Nephron (organoid): Measurements from ENCODE around the gene SNORC.
A peak's percentile ranks its signal among the peaks of the same experiment; 100 is the strongest.

Experiments used
- H3K27ac Mint-ChIP-seq, 3 experiments: 2 replicates each; pipeline ENCODE4 v1.8.0; 2020; ENCODE audit warnings: mixed read lengths in 3 of 3, mild to moderate bottlenecking in 2 of 3, moderate library complexity in 1 of 3
- H3K27me3 Mint-ChIP-seq: 2 replicates; pipeline ENCODE4 v1.8.0; 2021; ENCODE audit warnings: low read depth, mild to moderate bottlenecking, moderate library complexity, mixed read lengths
- H3K36me3 Mint-ChIP-seq: 2 replicates; pipeline ENCODE4 v1.8.0; 2020; ENCODE audit warnings: low read depth, mixed read lengths
- H3K4me1 Mint-ChIP-seq: 2 replicates; pipeline ENCODE4 v1.8.0; 2020; ENCODE audit warnings: mixed read lengths
- H3K4me3 Mint-ChIP-seq, 3 experiments: 2 replicates each; pipeline ENCODE4 v1.8.0; 2020; ENCODE audit warnings: mild to moderate bottlenecking in 3 of 3, mixed read lengths in 3 of 3, moderate library complexity in 2 of 3
- H3K9me3 Mint-ChIP-seq: 2 replicates; pipeline ENCODE4 v1.8.0; 2020; ENCODE audit warnings: mixed read lengths
- CTCF ChIP-seq, 3 experiments: fragments of 200-600 bp; sonication (generic); IDR thresholded peaks; one replicate each; pipeline ENCODE4 v1.5.0; 2021; ENCODE audit warnings: antibody characterized with exemption in 3 of 3; ENCODE audit not compliant: unreplicated experiment in 3 of 3

SNORC gene

GRCh38 chr2:232876978-232877441, 6.9 kb downstream of the SNORC start:
- TF ChIP-seq CTCF (IDR thresholded peaks at IDR 0.05; ENCODE audit: unreplicated experiment in 3 of 3): no peak
- H3K36me3 Mint-ChIP-seq: no peaks in the 10 kb centered on the region
- H3K4me1 Mint-ChIP-seq: no peaks in the 10 kb centered on the region
- H3K27me3 Mint-ChIP-seq: peaks cover 31% of the 10 kb centered on the region
- no peaks in the 10 kb centered on the region for H3K9me3 Mint-ChIP-seq
- no peak overlapping the region for H3K27ac Mint-ChIP-seq
- H3K4me3 Mint-ChIP-seq: peak overlapping the region; percentile 63 to 81 (median 72)

GRCh38 chr2:232877940-232878511, 8.0 kb downstream of the SNORC start:
- Mint-ChIP-seq H3K27ac (no peak overlapping the region), H3K9me3 (no peaks in the 10 kb centered on the region), H3K27me3 (peaks cover 31% of the 10 kb centered on the region), H3K36me3 (no peaks in the 10 kb centered on the region), H3K4me3 (peak overlapping the region; percentile 72 to 81 (median 74)), H3K4me1 (no peaks in the 10 kb centered on the region)
- TF ChIP-seq CTCF (IDR thresholded peaks at IDR 0.05; ENCODE audit: unreplicated experiment in 3 of 3): no peak

- H3K9me3 Mint-ChIP-seq: no peaks in the 10 kb centered on the region
- no peak overlapping the region for H3K4me3 Mint-ChIP-seq
- H3K27ac Mint-ChIP-seq: no peak overlapping the region
- H3K4me1 Mint-ChIP-seq: no peaks in the 10 kb centered on the region
- no peak for TF ChIP-seq CTCF (IDR thresholded peaks at IDR 0.05; ENCODE audit: unreplicated experiment in 3 of 3)
- H3K36me3 Mint-ChIP-seq: no peaks in the 10 kb centered on the region
- peaks cover 31% of the 10 kb centered on the region for H3K27me3 Mint-ChIP-seq
Measured at GRCh38 chr2:232878855-232879617, 9.0 kb downstream of the SNORC start.

GRCh38 chr2:232879618-232880494, 9.8 kb downstream of the SNORC start:
- TF ChIP-seq CTCF (IDR thresholded peaks at IDR 0.05; ENCODE audit: unreplicated experiment in 3 of 3): no peak
- no peaks in the 10 kb centered on the region for H3K9me3 Mint-ChIP-seq
- H3K4me3 Mint-ChIP-seq: no peak overlapping the region
- no peaks in the 10 kb centered on the region for H3K4me1 Mint-ChIP-seq
- H3K27ac Mint-ChIP-seq: no peak overlapping the region
- H3K27me3 Mint-ChIP-seq: peaks cover 26% of the 10 kb centered on the region
- no peaks in the 10 kb centered on the region for H3K36me3 Mint-ChIP-seq

- Mint-ChIP-seq H3K9me3 (no peaks in the 10 kb centered on the region), H3K4me3 (no peak overlapping the region), H3K4me1 (no peaks in the 10 kb centered on the region), H3K27me3 (peaks cover 18% of the 10 kb centered on the region), H3K36me3 (no peaks in the 10 kb centered on the region), H3K27ac (peak overlapping the region in 1 of 3 experiments; percentile 34)
- no peak for TF ChIP-seq CTCF (IDR thresholded peaks at IDR 0.05; ENCODE audit: unreplicated experiment in 3 of 3)
Measured at GRCh38 chr2:232880764-232881351, 10.8 kb downstream of the SNORC start.
